GM10847 (cell line): Measurements from ENCODE around the gene RMRP.

ENCODE experiments used
- POLR2A ChIP-seq: IDR thresholded peaks from 2 replicates; pipeline ENCODE4 v1.6.1; 2011; ENCODE audit not compliant: insufficient read length; ENCODE audit errors: extremely low read depth

RMRP gene

DNA sequence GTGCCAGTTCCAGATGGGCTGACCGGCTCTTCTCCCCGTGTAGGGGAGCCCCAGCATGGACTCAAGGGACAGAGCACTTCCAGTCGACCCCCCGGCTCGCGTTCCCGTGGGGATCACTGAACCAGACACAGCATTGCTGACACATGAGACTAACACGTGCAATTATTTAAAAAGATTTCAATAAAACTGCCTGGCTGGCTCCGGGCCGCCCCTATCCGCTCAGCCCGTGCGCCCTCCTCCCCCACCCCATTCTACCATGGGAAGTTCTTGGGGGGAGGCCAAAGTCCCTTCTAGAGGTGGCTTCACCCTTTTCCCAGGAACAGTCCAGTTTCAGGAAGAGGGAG is 48.0 kb downstream of the RMRP start:
- no peak for TF ChIP-seq POLR2A

DNA sequence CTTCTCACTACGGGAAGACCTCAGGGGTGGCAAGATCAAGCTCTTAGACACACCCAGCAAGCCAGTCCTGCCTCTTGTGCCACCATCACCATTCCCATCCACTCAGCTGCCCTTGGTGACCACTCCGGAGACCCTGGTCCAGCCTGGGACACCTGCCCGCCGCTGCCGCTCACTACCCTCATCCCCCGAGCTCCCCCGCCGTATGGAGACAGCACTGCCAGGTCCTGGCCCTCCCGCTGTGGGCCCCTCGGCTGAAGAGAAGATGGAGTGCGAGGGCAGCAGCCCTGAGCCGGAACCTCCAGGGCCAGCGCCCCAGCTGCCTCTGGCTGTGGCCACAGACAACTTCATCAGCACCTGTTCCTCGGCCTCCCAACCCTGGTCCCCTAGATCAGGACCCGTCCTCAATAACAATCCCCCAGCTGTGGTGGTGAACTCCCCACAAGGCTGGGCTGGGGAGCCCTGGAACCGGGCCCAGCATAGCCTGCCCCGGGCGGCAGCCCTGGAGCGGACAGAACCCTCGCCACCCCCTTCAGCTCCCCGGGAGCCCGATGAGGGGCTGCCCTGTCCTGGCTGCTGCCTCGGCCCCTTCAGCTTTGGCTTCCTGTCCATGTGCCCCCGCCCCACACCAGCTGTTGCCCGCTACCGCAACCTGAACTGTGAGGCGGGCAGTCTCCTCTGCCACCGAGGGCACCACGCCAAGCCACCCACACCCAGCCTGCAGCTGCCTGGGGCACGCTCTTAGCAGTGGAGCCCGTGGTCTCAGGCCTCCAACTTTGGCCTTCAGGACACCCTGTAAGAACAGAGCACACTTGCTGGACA is 48.6 kb downstream of the RMRP start:
- no peak for TF ChIP-seq POLR2A

DNA sequence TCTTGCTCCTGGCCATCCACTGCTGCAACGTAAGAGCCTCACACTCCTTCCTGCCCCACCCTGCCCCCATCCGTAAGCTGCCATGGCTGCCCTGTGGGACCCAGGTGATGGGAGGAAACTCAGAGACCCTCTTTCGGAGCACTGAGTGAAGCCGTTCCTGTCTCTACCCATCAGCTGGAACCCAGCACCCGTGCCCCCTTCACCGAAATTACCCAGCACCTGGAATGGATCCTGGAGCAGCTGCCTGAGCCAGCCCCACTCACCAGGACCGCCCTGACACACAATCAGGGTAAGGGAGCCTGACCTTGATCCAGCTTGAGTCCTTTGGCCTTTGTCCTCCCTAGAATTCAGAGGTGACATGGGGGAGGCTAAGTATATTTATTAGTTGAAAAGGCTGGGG is 49.6 kb downstream of the RMRP start:
- TF ChIP-seq POLR2A = no peak
